Astrocyte (in vitro differentiated cells and primary cell): ENCODE results near the gene TRAPPC3.

Experiments used
- EZH2 ChIP-seq: IDR thresholded peaks from 2 replicates; pipeline ENCODE4 v1.6.1; 2012; ENCODE audit warnings: mild to moderate bottlenecking, low read length, inconsistent platforms; ENCODE audit not compliant: insufficient read depth
- TF ChIP-seq, protein P1 (sequence below): IDR thresholded peaks from 2 replicates; pipeline ENCODE4 v1.5.1; 2011; ENCODE audit warnings: low read depth, mild to moderate bottlenecking, inconsistent platforms, low read length, moderate library complexity; ENCODE audit not compliant: insufficient read depth

DNA sequence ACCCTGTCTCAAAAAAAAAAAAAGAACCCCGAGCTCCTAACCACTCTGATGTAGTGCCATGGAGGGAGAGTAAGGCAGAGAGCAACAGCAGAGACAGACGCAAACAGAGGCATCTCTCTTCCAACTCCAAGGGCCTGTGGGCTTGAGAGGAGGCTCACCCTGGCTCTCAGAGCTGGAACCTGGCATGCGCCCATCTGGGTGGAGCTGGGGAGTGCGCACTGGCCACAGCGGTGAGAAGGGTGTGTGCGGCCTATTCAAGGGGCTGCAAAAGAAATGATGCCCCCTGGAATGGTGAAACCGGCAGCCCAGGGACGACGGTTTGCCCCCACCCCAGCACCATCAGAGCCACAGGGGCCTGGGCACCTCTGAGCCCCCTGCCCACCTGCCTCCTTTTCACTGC, 41.9 kb downstream of the TRAPPC3 start:
- TF ChIP-seq, protein P1, sequence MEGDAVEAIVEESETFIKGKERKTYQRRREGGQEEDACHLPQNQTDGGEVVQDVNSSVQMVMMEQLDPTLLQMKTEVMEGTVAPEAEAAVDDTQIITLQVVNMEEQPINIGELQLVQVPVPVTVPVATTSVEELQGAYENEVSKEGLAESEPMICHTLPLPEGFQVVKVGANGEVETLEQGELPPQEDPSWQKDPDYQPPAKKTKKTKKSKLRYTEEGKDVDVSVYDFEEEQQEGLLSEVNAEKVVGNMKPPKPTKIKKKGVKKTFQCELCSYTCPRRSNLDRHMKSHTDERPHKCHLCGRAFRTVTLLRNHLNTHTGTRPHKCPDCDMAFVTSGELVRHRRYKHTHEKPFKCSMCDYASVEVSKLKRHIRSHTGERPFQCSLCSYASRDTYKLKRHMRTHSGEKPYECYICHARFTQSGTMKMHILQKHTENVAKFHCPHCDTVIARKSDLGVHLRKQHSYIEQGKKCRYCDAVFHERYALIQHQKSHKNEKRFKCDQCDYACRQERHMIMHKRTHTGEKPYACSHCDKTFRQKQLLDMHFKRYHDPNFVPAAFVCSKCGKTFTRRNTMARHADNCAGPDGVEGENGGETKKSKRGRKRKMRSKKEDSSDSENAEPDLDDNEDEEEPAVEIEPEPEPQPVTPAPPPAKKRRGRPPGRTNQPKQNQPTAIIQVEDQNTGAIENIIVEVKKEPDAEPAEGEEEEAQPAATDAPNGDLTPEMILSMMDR, result no peak
- TF ChIP-seq EZH2, result no peak
